HEK293 (cell line): ENCODE results near the gene FRMD5.

Source experiments
- CTCF ChIA-PET: fragments of 350-600 bp; formaldehyde crosslinking; extraction: SDS; loops from one replicate; lab custom pipeline; 2021; ENCODE audit warnings: antibody characterized with exemption; lab: Yijun Ruan, JAX
- POLR2A ChIA-PET: fragments of 300-600 bp; formaldehyde crosslinking; extraction: SDS; loops from one replicate; lab custom pipeline; 2020; ENCODE audit warnings: antibody characterized with exemption, inconsistent platforms; lab: Yijun Ruan, JAX
- H3K27ac ChIP-seq: fragments of 200-500 bp; sonication (Bioruptor generic); 2 replicates; pipeline ENCODE4 v1.5.1; 2014; ENCODE audit warnings: low read depth, low read length, control low read depth, inconsistent platforms; ENCODE audit errors: extremely low read depth
- H3K36me3 ChIP-seq, 2 experiments: fragments of 200-500 bp in 1 of 2; sonication (Bioruptor generic) in 1 of 2; 1 replicate in 1 of 2; 2 replicates in 1 of 2; pipeline ENCODE4 v1.5.1; 2014 to 2017; ENCODE audit warnings: inconsistent platforms in 2 of 2, low read length in 2 of 2; ENCODE audit not compliant: control insufficient read depth in 2 of 2, insufficient read depth in 1 of 2
- H3K4me1 ChIP-seq: fragments of 200-500 bp; sonication (Bioruptor generic); 2 replicates; pipeline ENCODE4 v1.5.1; 2014; ENCODE audit warnings: mild to moderate bottlenecking, low read length, inconsistent platforms; ENCODE audit not compliant: control insufficient read depth, insufficient read depth
- H3K4me3 ChIP-seq: 2 replicates; pipeline ENCODE4 v1.5.1; 2011; ENCODE audit warnings: low read depth, mild to moderate bottlenecking, control low read depth, low read length, moderate library complexity
- H3K9me3 ChIP-seq: fragments of 200-500 bp; sonication (Bioruptor generic); 2 replicates; pipeline ENCODE4 v1.5.1; 2014; ENCODE audit warnings: low read depth, low read length, inconsistent platforms; ENCODE audit not compliant: control insufficient read depth, insufficient read depth
- KLF1 ChIP-seq: fragments of 450-650 bp; formaldehyde crosslinking; IDR thresholded peaks from 2 replicates; pipeline ENCODE4 v1.5.1; 2016; ENCODE audit warnings: missing biosample characterization, missing genetic modification characterization
- KLF8 ChIP-seq: fragments of 450-650 bp; formaldehyde crosslinking; IDR thresholded peaks from 2 replicates; pipeline ENCODE4 v1.5.1; 2016; ENCODE audit warnings: missing biosample characterization, missing genetic modification characterization
- MYNN ChIP-seq: fragments of 450-650 bp; formaldehyde crosslinking; IDR thresholded peaks from 2 replicates; pipeline ENCODE4 v1.5.1; 2016; ENCODE audit warnings: missing biosample characterization, missing genetic modification characterization, borderline replicate concordance
- REPIN1 ChIP-seq: fragments of 450-650 bp; formaldehyde crosslinking; IDR thresholded peaks from 2 replicates; pipeline ENCODE4 v1.5.1; 2017; ENCODE audit warnings: missing biosample characterization, missing genetic modification characterization, low read depth
- SETDB1 ChIP-seq: IDR thresholded peaks from one replicate; pipeline ENCODE4 v1.6.1; 2017; ENCODE audit warnings: mild to moderate bottlenecking, low read length, moderate library complexity, mixed read lengths; ENCODE audit not compliant: insufficient read length
- SP2 ChIP-seq: fragments of 450-650 bp; formaldehyde crosslinking; IDR thresholded peaks from 2 replicates; pipeline ENCODE4 v1.5.1; 2016; ENCODE audit warnings: missing biosample characterization, missing genetic modification characterization
- ZBTB48 ChIP-seq: fragments of 450-650 bp; formaldehyde crosslinking; IDR thresholded peaks from 2 replicates; pipeline ENCODE4 v1.5.1; 2016; ENCODE audit warnings: missing biosample characterization, missing genetic modification characterization
- ZNF140 ChIP-seq: fragments of 450-650 bp; formaldehyde crosslinking; IDR thresholded peaks from 2 replicates; pipeline ENCODE4 v1.5.1; 2016; ENCODE audit warnings: missing biosample characterization, missing genetic modification characterization
- ZNF423 ChIP-seq: fragments of 450-650 bp; formaldehyde crosslinking; IDR thresholded peaks from 2 replicates; pipeline ENCODE4 v1.5.1; 2016; ENCODE audit warnings: missing biosample characterization, missing genetic modification characterization
- ZNF514 ChIP-seq: fragments of 450-650 bp; formaldehyde crosslinking; IDR thresholded peaks from 2 replicates; pipeline ENCODE4 v1.5.1; 2016; ENCODE audit warnings: missing biosample characterization, missing genetic modification characterization
- ZNF561 ChIP-seq: fragments of 450-650 bp; IDR thresholded peaks from 2 replicates; pipeline ENCODE4 v1.5.1; 2018; ENCODE audit warnings: missing biosample characterization, missing genetic modification characterization, borderline replicate concordance
- ZNF624 ChIP-seq: fragments of 450-650 bp; formaldehyde crosslinking; IDR thresholded peaks from 2 replicates; pipeline ENCODE4 v1.5.1; 2017; ENCODE audit warnings: missing biosample characterization, missing genetic modification characterization
- ZNF645 ChIP-seq: fragments of 450-650 bp; formaldehyde crosslinking; IDR thresholded peaks from 2 replicates; pipeline ENCODE4; 2016; ENCODE audit warnings: missing biosample characterization, missing genetic modification characterization
- ZNF776 ChIP-seq: fragments of 450-650 bp; formaldehyde crosslinking; IDR thresholded peaks from 2 replicates; pipeline ENCODE4 v1.5.0; 2017; ENCODE audit warnings: missing biosample characterization, missing genetic modification characterization, borderline replicate concordance
- ZNF843 ChIP-seq: fragments of 450-650 bp; formaldehyde crosslinking; IDR thresholded peaks from 2 replicates; pipeline ENCODE4 v1.5.1; 2016; ENCODE audit warnings: missing biosample characterization, missing genetic modification characterization
- ZSCAN30 ChIP-seq: fragments of 450-650 bp; IDR thresholded peaks from 2 replicates; pipeline ENCODE4 v1.5.1; 2018; ENCODE audit warnings: missing biosample characterization, mild to moderate bottlenecking, missing genetic modification characterization, moderate library complexity
- TF ChIP-seq, protein P1 (sequence below): fragments of 450-650 bp; formaldehyde crosslinking; IDR thresholded peaks from 2 replicates; pipeline ENCODE4 v1.5.1; 2017; ENCODE audit warnings: missing biosample characterization, missing genetic modification characterization
- TF ChIP-seq, protein P2 (sequence below): fragments of 450-650 bp; formaldehyde crosslinking; IDR thresholded peaks from 2 replicates; pipeline ENCODE4 v1.5.1; 2016; ENCODE audit warnings: missing biosample characterization, missing genetic modification characterization
- TF ChIP-seq, protein P3 (sequence below): fragments of 450-650 bp; formaldehyde crosslinking; IDR thresholded peaks from 2 replicates; pipeline ENCODE4 v1.5.1; 2016; ENCODE audit warnings: missing biosample characterization, missing genetic modification characterization
- TF ChIP-seq, protein P4 (sequence below): fragments of 450-650 bp; formaldehyde crosslinking; IDR thresholded peaks from 2 replicates; pipeline ENCODE4 v1.5.0; 2017; ENCODE audit warnings: missing biosample characterization, missing genetic modification characterization, borderline replicate concordance
- TF ChIP-seq, protein P5 (sequence below): fragments of 450-650 bp; formaldehyde crosslinking; IDR thresholded peaks from 2 replicates; pipeline ENCODE4 v1.5.1; 2016; ENCODE audit warnings: missing biosample characterization, missing genetic modification characterization

FRMD5 gene

GRCh38 chr15:44125879-44126278 is 69.2 kb downstream of the FRMD5 start (continued):
- TF ChIP-seq, protein P1, sequence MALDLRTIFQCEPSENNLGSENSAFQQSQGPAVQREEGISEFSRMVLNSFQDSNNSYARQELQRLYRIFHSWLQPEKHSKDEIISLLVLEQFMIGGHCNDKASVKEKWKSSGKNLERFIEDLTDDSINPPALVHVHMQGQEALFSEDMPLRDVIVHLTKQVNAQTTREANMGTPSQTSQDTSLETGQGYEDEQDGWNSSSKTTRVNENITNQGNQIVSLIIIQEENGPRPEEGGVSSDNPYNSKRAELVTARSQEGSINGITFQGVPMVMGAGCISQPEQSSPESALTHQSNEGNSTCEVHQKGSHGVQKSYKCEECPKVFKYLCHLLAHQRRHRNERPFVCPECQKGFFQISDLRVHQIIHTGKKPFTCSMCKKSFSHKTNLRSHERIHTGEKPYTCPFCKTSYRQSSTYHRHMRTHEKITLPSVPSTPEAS, result no peak

DNA sequence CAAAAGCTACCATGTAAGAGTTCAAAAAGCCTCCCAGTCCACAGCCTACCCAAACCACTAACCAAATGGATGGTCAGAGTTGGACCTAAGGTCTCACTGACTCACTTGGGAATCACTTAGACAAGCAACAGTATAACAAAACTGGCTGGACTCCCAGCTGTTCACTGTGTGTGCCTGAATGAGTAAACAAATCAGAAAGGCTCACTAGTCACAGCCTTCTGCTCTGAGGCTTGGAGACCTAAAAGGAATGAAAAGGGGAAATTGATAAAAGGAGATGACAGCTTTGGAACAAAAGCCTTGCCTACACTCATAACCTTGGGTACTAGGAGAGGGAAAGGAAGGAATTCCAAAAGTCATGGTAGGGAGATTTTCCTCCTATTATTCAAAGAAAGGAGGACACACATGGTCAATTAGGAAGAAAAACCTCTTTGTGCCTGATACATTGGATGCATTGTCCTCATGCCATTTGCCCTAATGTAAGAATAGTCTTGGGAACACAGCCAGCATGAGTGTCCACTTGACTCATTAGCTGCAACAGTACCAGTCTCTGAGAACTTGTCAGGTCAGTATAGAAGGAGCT is 92.3 kb downstream of the FRMD5 start:
- H3K4me3 ChIP-seq, result no peak overlapping the region
- CTCF ChIA-PET, result no interaction called here

GRCh38 chr15:44101944-44102343 is 93.1 kb downstream of the FRMD5 start:
- no peak overlapping the region for H3K4me3 ChIP-seq
- TF ChIP-seq ZNF140 (tag by site-specific recombination) (no peak), ZSCAN30 (tag by site-specific recombination) (no peak), ZBTB48 (no peak), ZNF843 (tag by site-specific recombination) (no peak), MYNN (tag by site-specific recombination) (no peak), ZNF514 (tag by site-specific recombination) (no peak), REPIN1 (tag by site-specific recombination) (no peak), ZNF776 (tag by site-specific recombination) (no peak), SP2 (tag by site-specific recombination) (no peak), ZNF645 (no peak), SETDB1 (no peak), ZNF423 (tag by site-specific recombination) (no peak)
- TF ChIP-seq, all 188 proteins: peak for 0
- Histone ChIP-seq H3K27ac (no peak overlapping the region), H3K4me1 (no peaks in the 10 kb centered on the region), H3K36me3 (no peaks in the 10 kb centered on the region), H3K9me3 (no peaks in the 10 kb centered on the region)
- ChIA-PET CTCF (no interaction called here), POLR2A (no interaction called here)

More for the DNA sequence above, 92.3 kb downstream of the FRMD5 start:
- Histone ChIP-seq H3K9me3 (no peaks in the 10 kb centered on the region), H3K4me1 (no peaks in the 10 kb centered on the region), H3K27ac (no peak overlapping the region), H3K36me3 (no peaks in the 10 kb centered on the region)
- TF ChIP-seq, protein P2, sequence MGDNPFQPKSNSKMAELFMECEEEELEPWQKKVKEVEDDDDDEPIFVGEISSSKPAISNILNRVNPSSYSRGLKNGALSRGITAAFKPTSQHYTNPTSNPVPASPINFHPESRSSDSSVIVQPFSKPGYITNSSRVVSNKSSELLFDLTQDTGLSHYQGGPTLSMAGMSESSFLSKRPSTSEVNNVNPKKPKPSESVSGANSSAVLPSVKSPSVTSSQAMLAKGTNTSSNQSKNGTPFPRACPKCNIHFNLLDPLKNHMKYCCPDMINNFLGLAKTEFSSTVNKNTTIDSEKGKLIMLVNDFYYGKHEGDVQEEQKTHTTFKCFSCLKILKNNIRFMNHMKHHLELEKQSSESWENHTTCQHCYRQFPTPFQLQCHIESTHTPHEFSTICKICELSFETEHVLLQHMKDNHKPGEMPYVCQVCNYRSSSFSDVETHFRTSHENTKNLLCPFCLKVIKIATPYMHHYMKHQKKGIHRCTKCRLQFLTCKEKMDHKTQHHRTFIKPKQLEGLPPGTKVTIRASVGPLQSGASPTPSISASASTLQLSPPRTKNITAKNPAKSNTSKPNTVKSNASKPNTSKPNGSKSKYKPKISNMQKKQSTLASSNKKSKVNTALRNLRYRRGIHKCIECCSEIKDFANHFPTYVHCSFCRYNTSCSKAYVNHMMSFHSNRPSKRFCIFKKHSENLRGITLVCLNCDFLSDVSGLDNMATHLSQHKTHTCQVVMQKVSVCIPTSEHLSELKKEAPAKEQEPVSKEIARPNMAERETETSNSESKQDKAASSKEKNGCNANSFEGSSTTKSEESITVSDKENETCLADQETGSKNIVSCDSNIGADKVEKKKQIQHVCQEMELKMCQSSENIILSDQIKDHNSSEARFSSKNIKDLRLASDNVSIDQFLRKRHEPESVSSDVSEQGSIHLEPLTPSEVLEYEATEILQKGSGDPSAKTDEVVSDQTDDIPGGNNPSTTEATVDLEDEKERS (tag by site-specific recombination), result no peak
- TF ChIP-seq, protein P3, sequence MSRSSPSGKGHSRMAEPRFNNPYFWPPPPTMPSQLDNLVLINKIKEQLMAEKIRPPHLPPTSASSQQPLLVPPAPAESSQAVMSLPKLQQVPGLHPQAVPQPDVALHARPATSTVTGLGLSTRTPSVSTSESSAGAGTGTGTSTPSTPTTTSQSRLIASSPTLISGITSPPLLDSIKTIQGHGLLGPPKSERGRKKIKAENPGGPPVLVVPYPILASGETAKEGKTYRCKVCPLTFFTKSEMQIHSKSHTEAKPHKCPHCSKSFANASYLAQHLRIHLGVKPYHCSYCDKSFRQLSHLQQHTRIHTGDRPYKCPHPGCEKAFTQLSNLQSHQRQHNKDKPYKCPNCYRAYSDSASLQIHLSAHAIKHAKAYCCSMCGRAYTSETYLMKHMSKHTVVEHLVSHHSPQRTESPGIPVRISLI (tag by site-specific recombination), result no peak
- TF ChIP-seq, protein P4, sequence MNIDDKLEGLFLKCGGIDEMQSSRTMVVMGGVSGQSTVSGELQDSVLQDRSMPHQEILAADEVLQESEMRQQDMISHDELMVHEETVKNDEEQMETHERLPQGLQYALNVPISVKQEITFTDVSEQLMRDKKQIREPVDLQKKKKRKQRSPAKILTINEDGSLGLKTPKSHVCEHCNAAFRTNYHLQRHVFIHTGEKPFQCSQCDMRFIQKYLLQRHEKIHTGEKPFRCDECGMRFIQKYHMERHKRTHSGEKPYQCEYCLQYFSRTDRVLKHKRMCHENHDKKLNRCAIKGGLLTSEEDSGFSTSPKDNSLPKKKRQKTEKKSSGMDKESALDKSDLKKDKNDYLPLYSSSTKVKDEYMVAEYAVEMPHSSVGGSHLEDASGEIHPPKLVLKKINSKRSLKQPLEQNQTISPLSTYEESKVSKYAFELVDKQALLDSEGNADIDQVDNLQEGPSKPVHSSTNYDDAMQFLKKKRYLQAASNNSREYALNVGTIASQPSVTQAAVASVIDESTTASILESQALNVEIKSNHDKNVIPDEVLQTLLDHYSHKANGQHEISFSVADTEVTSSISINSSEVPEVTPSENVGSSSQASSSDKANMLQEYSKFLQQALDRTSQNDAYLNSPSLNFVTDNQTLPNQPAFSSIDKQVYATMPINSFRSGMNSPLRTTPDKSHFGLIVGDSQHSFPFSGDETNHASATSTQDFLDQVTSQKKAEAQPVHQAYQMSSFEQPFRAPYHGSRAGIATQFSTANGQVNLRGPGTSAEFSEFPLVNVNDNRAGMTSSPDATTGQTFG (tag by site-specific recombination), result no peak
- TF ChIP-seq KLF1 (tag by site-specific recombination) (no peak), ZNF624 (no peak), ZNF561 (tag by site-specific recombination) (no peak), KLF8 (tag by site-specific recombination) (no peak)
- TF ChIP-seq, protein P5, sequence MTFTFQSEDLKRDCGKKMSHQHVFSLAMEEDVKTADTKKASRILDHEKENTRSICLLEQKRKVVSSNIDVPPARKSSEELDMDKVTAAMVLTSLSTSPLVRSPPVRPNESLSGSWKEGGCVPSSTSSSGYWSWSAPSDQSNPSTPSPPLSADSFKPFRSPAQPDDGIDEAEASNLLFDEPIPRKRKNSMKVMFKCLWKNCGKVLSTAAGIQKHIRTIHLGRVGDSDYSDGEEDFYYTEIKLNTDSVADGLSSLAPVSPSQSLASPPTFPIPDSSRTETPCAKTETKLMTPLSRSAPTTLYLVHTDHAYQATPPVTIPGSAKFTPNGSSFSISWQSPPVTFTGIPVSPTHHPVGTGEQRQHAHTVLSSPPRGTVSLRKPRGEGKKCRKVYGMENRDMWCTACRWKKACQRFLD (tag by site-specific recombination), result no peak
- POLR2A ChIA-PET, result no interaction called here
